ENCODE measurements around the gene CELA3A.

DNA sequence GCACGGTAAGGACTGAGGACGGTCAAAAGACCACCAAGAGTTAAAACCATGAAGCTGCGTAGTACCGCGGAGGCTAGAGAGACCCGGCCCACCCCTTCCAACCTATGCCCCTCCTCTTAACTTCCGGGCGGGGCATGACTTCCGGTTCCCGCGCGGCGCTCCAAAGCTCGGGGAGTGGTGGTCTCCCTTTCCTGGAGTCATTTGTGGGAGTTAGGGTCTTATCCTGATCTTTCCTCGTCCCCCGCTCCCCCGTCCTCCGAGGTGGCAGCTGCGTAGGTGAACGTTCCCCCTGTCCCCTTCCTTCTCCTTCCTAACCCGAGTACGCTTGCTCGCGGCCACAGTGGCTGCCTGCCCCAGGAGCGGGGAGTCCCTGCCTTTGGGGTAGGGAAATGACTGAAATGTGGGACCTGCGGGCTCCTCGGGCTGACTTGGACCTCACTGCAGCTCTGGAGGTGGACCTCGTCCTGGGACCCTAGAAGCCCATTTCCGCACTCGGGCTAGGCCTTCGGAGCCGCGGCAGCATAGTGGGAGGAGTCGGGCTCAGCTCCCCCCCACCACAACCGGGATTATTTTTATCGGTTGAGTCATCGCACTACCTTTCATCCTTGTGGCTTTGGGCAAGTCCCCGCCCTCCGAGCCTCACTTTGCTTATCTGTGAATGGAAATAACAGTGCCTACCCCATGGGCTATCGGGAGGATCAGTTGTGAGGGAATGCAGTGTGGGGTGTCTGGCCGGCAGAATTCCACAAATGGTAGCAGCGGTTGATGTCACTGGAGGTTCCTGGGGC is 24.1 kb downstream of the CELA3A start:
- TF ChIP-seq SUZ12 (IDR thresholded peaks at IDR 0.05), result no peak
- no peak for TF ChIP-seq FOXM1 (IDR thresholded peaks at IDR 0.05; ENCODE audit: borderline replicate concordance)
- TF ChIP-seq ELF4 (IDR thresholded peaks at IDR 0.05), result peak; percentile 78
- no peak for TF ChIP-seq SP1 (IDR thresholded peaks at IDR 0.05)
- no peak for TF ChIP-seq ZNF384 (IDR thresholded peaks at IDR 0.05)
- TF ChIP-seq FOXK2 (IDR thresholded peaks at IDR 0.05), result no peak
